Mesenchymal stem cell (in vitro differentiated cells and primary cell): ENCODE measurements around the gene OR6C3. TPM values are rescaled to one million over a fixed set of nuclear protein-coding genes. Genes with fewer than 3 reads are reported as not detected.

Source experiments
- DNase-seq: peaks from one replicate; pipeline ENCODE4 v3.0.0-alpha.2; 2013
- H2AFZ ChIP-seq: one replicate; pipeline ENCODE4 v1.6.1; 2013; ENCODE audit warnings: low read depth, mild to moderate bottlenecking, control low read depth, inconsistent platforms, low read length, moderate library complexity
- H2AK5ac ChIP-seq: 2 replicates; pipeline ENCODE4 v1.6.1; 2013; ENCODE audit warnings: low read length, moderate library complexity, mild to moderate bottlenecking, inconsistent platforms; ENCODE audit not compliant: severe bottlenecking
- H2BK120ac ChIP-seq: one replicate; pipeline ENCODE4 v1.6.1; 2013; ENCODE audit warnings: low read depth, mild to moderate bottlenecking, inconsistent platforms, low read length, moderate library complexity
- H2BK12ac ChIP-seq, 2 experiments: one replicate each; pipeline ENCODE4 v1.6.1; 2013; ENCODE audit warnings: inconsistent platforms in 2 of 2, low read length in 2 of 2, mild to moderate bottlenecking in 2 of 2, moderate library complexity in 2 of 2, control low read depth in 1 of 2
- H2BK15ac ChIP-seq: one replicate; pipeline ENCODE4 v1.6.1; 2013; ENCODE audit warnings: mild to moderate bottlenecking, low read depth, inconsistent platforms; ENCODE audit not compliant: poor library complexity, severe bottlenecking
- H2BK5ac ChIP-seq: 2 replicates; pipeline ENCODE4 v1.6.1; 2013; ENCODE audit warnings: low read depth, mild to moderate bottlenecking, low read length, control low read depth, inconsistent platforms; ENCODE audit not compliant: poor library complexity, severe bottlenecking
- H3K14ac ChIP-seq, 2 experiments: one replicate each; pipeline ENCODE4 v1.6.1; 2013; ENCODE audit warnings: inconsistent platforms in 2 of 2, low read length in 2 of 2, control low read depth in 1 of 2, mild to moderate bottlenecking in 1 of 2, moderate library complexity in 1 of 2
- H3K18ac ChIP-seq, 2 experiments: one replicate each; pipeline ENCODE4 v1.6.1; 2013; ENCODE audit warnings: inconsistent platforms in 2 of 2, low read length in 2 of 2, control low read depth in 1 of 2, low read depth in 1 of 2, mild to moderate bottlenecking in 1 of 2
- H3K23ac ChIP-seq, 2 experiments: one replicate each; pipeline ENCODE4 v1.6.1; 2013; ENCODE audit warnings: inconsistent platforms in 2 of 2, low read length in 2 of 2, mild to moderate bottlenecking in 2 of 2, moderate library complexity in 2 of 2, control low read depth in 1 of 2
- H3K27ac ChIP-seq: 2 replicates; pipeline ENCODE4 v1.5.1; 2013; ENCODE audit warnings: mild to moderate bottlenecking, moderate library complexity, low read length, control low read depth, inconsistent platforms; ENCODE audit not compliant: poor library complexity, severe bottlenecking
- H3K27me3 ChIP-seq, 2 experiments: 2 replicates each; pipeline versions ENCODE4 v1.6.1 to v1.7.0; 2013; ENCODE audit warnings: low read length in 2 of 2, mild to moderate bottlenecking in 2 of 2, moderate library complexity in 2 of 2, control low read depth in 1 of 2, inconsistent platforms in 1 of 2; ENCODE audit not compliant: control insufficient read depth in 1 of 2, insufficient read depth in 1 of 2
- H3K36me3 ChIP-seq, 2 experiments: 2 replicates each; pipeline versions ENCODE4 v1.6.1 to v1.7.0; 2013; ENCODE audit warnings: low read length in 2 of 2, control low read depth in 1 of 2, inconsistent platforms in 1 of 2, low read depth in 1 of 2, mild to moderate bottlenecking in 1 of 2; ENCODE audit not compliant: insufficient read depth in 2 of 2, control insufficient read depth in 1 of 2
- H3K4ac ChIP-seq, 2 experiments: one replicate each; pipeline ENCODE4 v1.6.1; 2013; ENCODE audit warnings: inconsistent platforms in 2 of 2, low read length in 2 of 2, mild to moderate bottlenecking in 2 of 2, moderate library complexity in 2 of 2, control low read depth in 1 of 2, low read depth in 1 of 2
- H3K4me1 ChIP-seq: 2 replicates; pipeline ENCODE4 v1.6.1; 2013; ENCODE audit warnings: low read depth, low read length, control low read depth; ENCODE audit not compliant: control insufficient read depth, insufficient read depth
- H3K4me2 ChIP-seq: 2 replicates; pipeline ENCODE4 v1.6.1; 2013; ENCODE audit warnings: low read length, mild to moderate bottlenecking, inconsistent platforms; ENCODE audit not compliant: poor library complexity, severe bottlenecking
- H3K4me3 ChIP-seq, 2 experiments: 2 replicates each; pipeline versions ENCODE4 v1.5.1 to v1.7.0; 2013; ENCODE audit warnings: low read length in 2 of 2, mild to moderate bottlenecking in 2 of 2, control low read depth in 1 of 2, low read depth in 1 of 2; ENCODE audit not compliant: insufficient read depth in 1 of 2
- H3K79me1 ChIP-seq: replicated peaks from 2 replicates; pipeline ENCODE4 v1.6.1; 2013; ENCODE audit warnings: mild to moderate bottlenecking, control low read depth, low read length, inconsistent platforms; ENCODE audit not compliant: poor library complexity, severe bottlenecking
- H3K9ac ChIP-seq: 2 replicates; pipeline ENCODE4 v1.7.0; 2013; ENCODE audit warnings: mild to moderate bottlenecking, low read length, moderate library complexity
- H3K9me3 ChIP-seq: 2 replicates; pipeline ENCODE4 v1.7.0; 2013; ENCODE audit warnings: mild to moderate bottlenecking, low read length; ENCODE audit not compliant: control insufficient read depth
- H4K8ac ChIP-seq: one replicate; pipeline ENCODE4 v1.6.1; 2013; ENCODE audit warnings: inconsistent platforms, mild to moderate bottlenecking, low read length, moderate library complexity
- H4K91ac ChIP-seq: one replicate; pipeline ENCODE4 v1.6.1; 2013; ENCODE audit warnings: mild to moderate bottlenecking, low read length, inconsistent platforms
- WGBS: methylation state at CpG from one replicate; pipeline ENCODE4 v1.1.7; 2013; ENCODE audit warnings: mixed read lengths; 5-methylcytosine and 5-hydroxymethylcytosine counted together
- polyA plus RNA-seq, 2 experiments: library from polyadenylated mRNA; stranded (reverse); fragments of 200-250 nt; gene quantifications; one replicate each; pipeline ENCODE4 v1.2.3, GENCODE V29; 2013

OR6C3 gene
- not detected for polyA plus RNA-seq (2013, experiment 1 of 2)
- polyA plus RNA-seq (2013, experiment 2 of 2): not detected

- H3K23ac ChIP-seq: no peak within 1 kb of the TSS
- H3K27ac ChIP-seq: no peak within 1 kb of the TSS
- no peak within 1 kb of the TSS for H2BK12ac ChIP-seq
- no peak within 1 kb of the TSS for H3K4me3 ChIP-seq
- H3K14ac ChIP-seq: no peak within 1 kb of the TSS
- no peak within 1 kb of the TSS for H4K8ac ChIP-seq
- no peaks in the 10 kb centered on the region for H3K4me1 ChIP-seq
- no peaks in the 10 kb centered on the region for H3K36me3 ChIP-seq
- no peak within 1 kb of the TSS for H2AFZ ChIP-seq
- H2AK5ac ChIP-seq: no peak within 1 kb of the TSS
- H3K18ac ChIP-seq: no peak within 1 kb of the TSS
- no peak within 1 kb of the TSS for H2BK15ac ChIP-seq
- 100% methylated on average over 1 of the region's 1 CpG for WGBS
- no peak within 1 kb of the TSS for H2BK120ac ChIP-seq
- DNase-seq: no peak
- no peaks in the 10 kb centered on the region for H3K79me1 ChIP-seq
- H3K9me3 ChIP-seq: no peaks in the 10 kb centered on the region
- no peak within 1 kb of the TSS for H4K91ac ChIP-seq
- no peak within 1 kb of the TSS for H3K4me2 ChIP-seq
- no peak within 1 kb of the TSS for H3K4ac ChIP-seq
- H2BK5ac ChIP-seq: no peak within 1 kb of the TSS
- H3K27me3 ChIP-seq: no peaks in the 10 kb centered on the region
- H3K9ac ChIP-seq: no peak within 1 kb of the TSS
Measured at GRCh38 chr12:55330446-55330845, at the start of gene OR6C3. OR6C3 (plus strand) TSS chr12:55330746; CDS start chr12:55331701, 955 bp downstream.

DNA sequence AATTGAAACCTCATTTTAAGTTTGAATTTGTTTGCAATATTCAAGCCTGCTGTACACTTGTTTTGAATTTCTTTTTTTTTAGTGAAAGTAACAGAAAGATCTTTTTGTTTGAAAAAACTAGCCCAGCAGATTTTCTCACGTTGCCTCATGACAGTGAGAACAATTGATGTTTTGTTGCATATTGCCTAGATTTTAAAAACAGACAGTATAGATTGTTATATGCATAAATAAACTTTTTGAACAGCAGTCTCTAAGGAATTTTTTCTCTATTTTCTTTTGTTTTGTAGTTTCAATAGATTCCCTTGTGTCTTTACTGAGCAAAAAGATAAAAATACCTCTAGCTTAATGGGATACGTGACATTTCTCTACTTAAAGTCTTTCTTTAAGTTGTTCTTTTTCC, 49.6 kb upstream of the OR6C3 start:
- no CpG with 5 or more reads among the region's 2 CpGs for WGBS
- Histone ChIP-seq H3K18ac (no peak overlapping the region), H3K4me2 (no peak overlapping the region)

DNA sequence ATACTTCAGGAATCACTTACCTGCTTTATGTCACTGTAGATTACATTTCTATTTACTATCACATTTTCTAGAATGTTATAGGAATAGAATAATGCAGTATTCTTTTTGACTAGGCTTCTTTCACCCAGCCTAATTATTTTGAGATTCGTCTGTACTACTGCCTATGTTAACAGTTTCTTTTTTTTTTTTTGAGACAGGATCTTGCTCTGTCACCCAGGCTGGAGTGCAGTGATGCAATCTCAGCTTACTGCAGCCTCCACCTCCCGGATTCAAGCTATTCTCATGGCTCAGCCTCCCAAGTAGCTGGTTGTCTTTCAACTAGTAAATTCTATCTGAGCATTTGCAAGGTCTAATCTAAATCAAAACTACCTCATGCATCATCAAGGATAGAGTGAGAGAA, 40.5 kb upstream of the OR6C3 start:
- H2BK15ac ChIP-seq: no peak overlapping the region
- WGBS: 40% methylated on average over 2 of the region's 2 CpGs
- no peak overlapping the region for H4K8ac ChIP-seq
- no peak overlapping the region for H2BK5ac ChIP-seq
- no peak overlapping the region for H3K4me3 ChIP-seq
- H3K14ac ChIP-seq: no peak overlapping the region
- DNase-seq: no peak
- H3K4ac ChIP-seq: no peak overlapping the region
- H3K4me1 ChIP-seq: no peaks in the 10 kb centered on the region
- H3K9ac ChIP-seq: no peak overlapping the region
- no peak overlapping the region for H2AK5ac ChIP-seq
- H2BK120ac ChIP-seq: no peak overlapping the region
- no peak overlapping the region for H4K91ac ChIP-seq
- no peaks in the 10 kb centered on the region for H3K79me1 ChIP-seq
- no peak overlapping the region for H2BK12ac ChIP-seq
- H2AFZ ChIP-seq: no peak overlapping the region
- no peak overlapping the region for H3K27ac ChIP-seq
- H3K36me3 ChIP-seq: no peaks in the 10 kb centered on the region
- no peak overlapping the region for H3K18ac ChIP-seq
- H3K4me2 ChIP-seq: no peak overlapping the region
- H3K23ac ChIP-seq: no peak overlapping the region
- no peaks in the 10 kb centered on the region for H3K9me3 ChIP-seq
- no peaks in the 10 kb centered on the region for H3K27me3 ChIP-seq

More for the DNA sequence above, 49.6 kb upstream of the OR6C3 start:
- no peak overlapping the region for H3K23ac ChIP-seq
- no peak overlapping the region for H3K4me3 ChIP-seq
- H2BK5ac ChIP-seq: no peak overlapping the region
- H3K9ac ChIP-seq: no peak overlapping the region
- H2AK5ac ChIP-seq: no peak overlapping the region
- peaks cover 10% of the 10 kb centered on the region for H3K9me3 ChIP-seq
- H3K36me3 ChIP-seq: no peaks in the 10 kb centered on the region
- no peak overlapping the region for H3K4ac ChIP-seq
- no peak overlapping the region for H3K14ac ChIP-seq
- DNase-seq: no peak
- no peaks in the 10 kb centered on the region for H3K27me3 ChIP-seq
- H2BK120ac ChIP-seq: no peak overlapping the region
- no peak overlapping the region for H3K27ac ChIP-seq
- H2AFZ ChIP-seq: no peak overlapping the region
- no peak overlapping the region for H4K8ac ChIP-seq
- H3K79me1 ChIP-seq: no peaks in the 10 kb centered on the region
- H2BK15ac ChIP-seq: no peak overlapping the region
- H3K4me1 ChIP-seq: no peaks in the 10 kb centered on the region
- H2BK12ac ChIP-seq: no peak overlapping the region
- no peak overlapping the region for H4K91ac ChIP-seq

- Histone ChIP-seq H4K91ac (no peak within 1 kb of the TSS), H3K4ac (no peak within 1 kb of the TSS), H2BK12ac (no peak within 1 kb of the TSS), H3K27ac (no peak within 1 kb of the TSS), H3K27me3 (no peaks in the 10 kb centered on the region), H3K23ac (no peak within 1 kb of the TSS), H3K9ac (no peak within 1 kb of the TSS), H3K14ac (no peak within 1 kb of the TSS), H2BK15ac (no peak within 1 kb of the TSS), H3K4me3 (no peak within 1 kb of the TSS), H3K4me1 (no peaks in the 10 kb centered on the region), H4K8ac (no peak within 1 kb of the TSS), H2BK5ac (no peak within 1 kb of the TSS), H3K9me3 (no peaks in the 10 kb centered on the region), H2AFZ (no peak within 1 kb of the TSS), H3K4me2 (no peak within 1 kb of the TSS), H3K18ac (no peak within 1 kb of the TSS), H2AK5ac (no peak within 1 kb of the TSS), H3K36me3 (no peaks in the 10 kb centered on the region), H3K79me1 (no peaks in the 10 kb centered on the region), H2BK120ac (no peak within 1 kb of the TSS)
- DNase-seq: no peak
- WGBS: no CpG with 5 or more reads among the region's 2 CpGs
Measured at GRCh38 chr12:55296469-55296868, 34.1 kb upstream of the OR6C3 start, which contains the start of gene OR6C6. OR6C6 (minus strand) TSS chr12:55296569; CDS start chr12:55295232, 1,337 bp downstream.
